H54 (cell line): ENCODE results near the gene FRMD4A.
"Not testable (repeated sequence)": the region's sequence is repeated elsewhere in the genome, so short reads cannot be mapped to it uniquely, and the experiment has no call there.

Source experiments
- DNase-seq: peaks from one replicate; pipeline ENCODE4 v3.0.0; 2011; ENCODE audit warnings: low spot score, mixed read lengths; ENCODE audit not compliant: insufficient read length
- FAIRE-seq: peaks from 3 replicates; lab custom pipeline; 2011; peaks lifted over from hg19 to GRCh38; lab: Jason Lieb, UNC
- POLR2A ChIP-seq: IDR thresholded peaks from 2 replicates; pipeline ENCODE4 v1.6.1; 2011; ENCODE audit warnings: low read depth, mild to moderate bottlenecking, low read length

Gene FRMD4A

GRCh38 chr10:13909516-13910258 is 421.0 kb downstream of the FRMD4A start:
- TF ChIP-seq POLR2A: no peak
- FAIRE-seq: no peak
- no peak for DNase-seq

DNA sequence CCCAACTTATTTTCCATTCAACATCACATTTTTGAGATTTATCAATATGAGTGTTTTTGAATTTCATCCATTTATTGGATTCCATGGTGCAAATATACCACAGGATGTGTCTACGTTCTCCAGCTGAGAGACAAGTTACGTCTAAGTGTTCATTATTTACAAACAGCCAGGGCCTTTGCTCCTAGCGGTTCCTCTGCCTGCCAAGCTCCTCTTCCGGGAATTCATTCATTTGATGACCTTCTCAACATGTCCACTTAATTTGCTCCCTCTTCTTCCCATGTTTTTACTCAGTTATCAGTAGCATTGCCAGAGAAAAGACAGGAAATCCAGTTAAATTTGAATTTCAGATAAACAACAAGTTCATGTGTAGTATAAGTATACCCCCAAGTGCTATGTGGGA is 422.2 kb downstream of the FRMD4A start:
- TF ChIP-seq POLR2A: no peak
- no peak for DNase-seq
- peak; percentile 52 for FAIRE-seq

GRCh38 chr10:13907570-13907969 is 423.2 kb downstream of the FRMD4A start:
- no peak for DNase-seq
- no peak for FAIRE-seq
- TF ChIP-seq POLR2A: no peak

GRCh38 chr10:13905281-13905680 is 425.4 kb downstream of the FRMD4A start:
- no peak for FAIRE-seq
- no peak for TF ChIP-seq POLR2A
- DNase-seq: no peak

- DNase-seq: no peak
- FAIRE-seq: no peak
- no peak for TF ChIP-seq POLR2A
These were observed 426.7 kb downstream of the FRMD4A start for GRCh38 chr10:13904064-13904463.

- no peak for DNase-seq
- no peak for FAIRE-seq
- no peak for TF ChIP-seq POLR2A
These were observed 427.7 kb downstream of the FRMD4A start for GRCh38 chr10:13902868-13903587.

DNA sequence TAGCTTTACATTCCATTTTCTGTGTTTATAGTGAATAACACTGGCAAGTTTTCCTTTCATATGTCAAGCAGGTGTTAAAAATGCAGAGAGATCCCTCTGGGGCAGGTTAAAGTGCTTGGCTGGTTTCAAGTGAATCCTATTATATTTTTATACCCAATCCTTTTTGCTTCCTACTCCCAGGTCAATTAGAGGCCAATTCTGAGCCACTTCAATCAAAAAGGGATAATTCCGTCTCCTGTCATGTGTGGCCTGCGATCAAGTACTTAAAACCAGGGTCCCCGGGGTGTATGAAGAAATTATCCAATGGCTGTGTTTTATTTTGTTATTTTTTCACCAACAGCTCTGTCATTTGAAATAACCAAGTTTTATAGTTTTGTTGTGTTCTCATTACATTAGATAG is 430.8 kb downstream of the FRMD4A start:
- no peak for FAIRE-seq
- no peak for DNase-seq
- no peak for TF ChIP-seq POLR2A

- DNase-seq, FAIRE-seq: not testable (repeated sequence)
These were observed 434.6 kb downstream of the FRMD4A start for GRCh38 chr10:13896146-13896545.

- FAIRE-seq (no peak), DNase-seq (peak; percentile 67)
- TF ChIP-seq POLR2A: no peak
These were observed 436.2 kb downstream of the FRMD4A start for GRCh38 chr10:13894412-13895093.

DNA sequence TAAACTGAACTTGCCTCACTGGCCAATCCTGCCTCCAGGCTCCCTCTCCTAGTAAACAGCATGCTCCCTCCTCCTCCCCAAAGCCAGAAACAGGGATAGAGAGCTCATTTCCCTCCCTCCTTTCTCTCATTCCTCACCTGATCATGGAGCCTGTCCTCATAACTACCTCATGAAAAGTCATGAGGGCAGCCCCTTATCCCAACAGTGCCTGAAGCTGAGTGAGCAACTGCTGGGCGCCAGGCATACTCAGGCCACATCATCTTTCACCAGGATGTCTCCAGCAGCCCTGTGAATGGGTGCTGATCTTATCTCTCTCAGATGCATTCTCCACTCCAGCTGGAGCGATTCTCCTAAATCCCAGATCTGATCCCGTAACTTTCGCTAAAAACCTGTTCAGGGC is 436.8 kb downstream of the FRMD4A start:
- DNase-seq (peak; percentile 64), FAIRE-seq (no peak)
- TF ChIP-seq POLR2A: no peak

DNA sequence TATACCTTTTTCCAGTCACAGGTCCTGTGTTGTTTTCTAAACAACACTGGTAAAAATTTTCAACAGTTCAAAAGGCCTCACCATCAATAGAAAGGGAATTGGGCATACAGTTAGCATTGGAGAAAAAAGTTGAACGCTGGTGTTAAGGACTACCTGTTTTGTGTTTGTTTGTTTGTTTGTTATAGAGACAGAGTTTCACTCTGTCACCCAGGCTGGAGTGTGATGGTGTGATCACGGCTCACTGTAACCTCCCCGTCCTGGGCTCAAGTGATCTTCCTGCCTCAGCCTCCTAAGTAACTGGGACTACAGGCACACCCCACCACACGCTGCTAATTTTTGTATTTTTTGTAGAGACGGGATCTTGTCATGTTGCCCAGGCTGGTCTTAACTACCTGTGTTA is 437.9 kb downstream of the FRMD4A start:
- FAIRE-seq (no peak), DNase-seq (no peak)
- no peak for TF ChIP-seq POLR2A

DNA sequence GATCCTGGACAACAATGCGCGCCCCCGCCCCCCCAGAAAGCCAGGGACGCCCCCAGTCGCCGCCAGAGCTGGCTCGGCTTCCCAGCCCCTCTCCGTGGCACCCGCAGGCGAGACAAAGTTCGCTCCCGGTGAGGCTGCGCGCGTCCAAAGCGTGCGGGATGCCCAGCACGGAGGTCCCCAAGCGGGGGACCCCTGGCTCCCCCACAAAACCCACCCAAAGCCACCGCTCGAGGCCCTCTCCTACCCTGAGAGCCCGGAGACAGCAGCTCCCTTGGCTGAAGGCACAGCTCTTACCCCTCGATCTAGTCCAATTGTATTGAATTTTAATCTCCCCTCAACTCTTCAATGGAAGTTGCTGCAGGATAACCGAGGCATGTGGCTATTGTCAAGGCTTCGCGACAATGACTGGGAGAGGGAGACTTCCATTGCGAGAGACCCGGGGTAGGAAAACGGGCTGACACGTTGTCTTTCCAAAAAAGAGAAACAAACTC is 438.7 kb downstream of the FRMD4A start:
- 0 out of 2 replicates have a peak, but pooled peaks have one; percentile 0 for TF ChIP-seq POLR2A
- DNase-seq (no peak), FAIRE-seq (no peak)

GRCh38 chr10:13891128-13892000 is 439.4 kb downstream of the FRMD4A start:
- DNase-seq (peak; percentile 39), FAIRE-seq (no peak)
- TF ChIP-seq POLR2A: 0 out of 2 replicates have a peak, but pooled peaks have one; percentile 5
